LNCAP (cell line): ENCODE data around the gene OR10G6.

Experiments
- TF ChIP-seq, protein P1 (sequence below): fragments of 450-650 bp; IDR thresholded peaks from 2 replicates; pipeline ENCODE4 v1.5.1; 2017; ENCODE audit warnings: mild to moderate bottlenecking

OR10G6 gene, protein sequence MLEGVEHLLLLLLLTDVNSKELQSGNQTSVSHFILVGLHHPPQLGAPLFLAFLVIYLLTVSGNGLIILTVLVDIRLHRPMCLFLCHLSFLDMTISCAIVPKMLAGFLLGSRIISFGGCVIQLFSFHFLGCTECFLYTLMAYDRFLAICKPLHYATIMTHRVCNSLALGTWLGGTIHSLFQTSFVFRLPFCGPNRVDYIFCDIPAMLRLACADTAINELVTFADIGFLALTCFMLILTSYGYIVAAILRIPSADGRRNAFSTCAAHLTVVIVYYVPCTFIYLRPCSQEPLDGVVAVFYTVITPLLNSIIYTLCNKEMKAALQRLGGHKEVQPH

DNA sequence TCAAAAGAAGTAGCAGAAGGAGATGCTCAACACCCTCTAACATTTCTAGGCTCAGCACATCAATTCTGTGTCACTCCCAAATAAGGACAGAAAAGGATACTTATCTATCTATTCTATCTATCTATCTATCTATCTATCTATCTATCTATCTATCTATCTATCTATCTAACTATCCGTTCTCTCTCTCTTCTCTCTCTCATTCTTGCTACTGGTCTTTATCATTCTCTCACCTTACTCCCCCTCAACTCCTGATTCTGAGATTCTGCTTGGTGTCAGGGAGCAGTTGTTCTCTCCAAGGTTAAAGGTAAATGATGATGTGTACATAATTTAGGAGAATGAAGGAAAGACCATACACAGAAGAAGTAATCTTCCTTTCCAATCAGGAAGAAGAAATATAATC, at the start of gene OR10G6:
TSS of gene OR10G6 (minus strand) at position 43 of the 400 bp plus-strand sequence. CDS start at position 43, 0 bp downstream.
- TF ChIP-seq, protein P1, sequence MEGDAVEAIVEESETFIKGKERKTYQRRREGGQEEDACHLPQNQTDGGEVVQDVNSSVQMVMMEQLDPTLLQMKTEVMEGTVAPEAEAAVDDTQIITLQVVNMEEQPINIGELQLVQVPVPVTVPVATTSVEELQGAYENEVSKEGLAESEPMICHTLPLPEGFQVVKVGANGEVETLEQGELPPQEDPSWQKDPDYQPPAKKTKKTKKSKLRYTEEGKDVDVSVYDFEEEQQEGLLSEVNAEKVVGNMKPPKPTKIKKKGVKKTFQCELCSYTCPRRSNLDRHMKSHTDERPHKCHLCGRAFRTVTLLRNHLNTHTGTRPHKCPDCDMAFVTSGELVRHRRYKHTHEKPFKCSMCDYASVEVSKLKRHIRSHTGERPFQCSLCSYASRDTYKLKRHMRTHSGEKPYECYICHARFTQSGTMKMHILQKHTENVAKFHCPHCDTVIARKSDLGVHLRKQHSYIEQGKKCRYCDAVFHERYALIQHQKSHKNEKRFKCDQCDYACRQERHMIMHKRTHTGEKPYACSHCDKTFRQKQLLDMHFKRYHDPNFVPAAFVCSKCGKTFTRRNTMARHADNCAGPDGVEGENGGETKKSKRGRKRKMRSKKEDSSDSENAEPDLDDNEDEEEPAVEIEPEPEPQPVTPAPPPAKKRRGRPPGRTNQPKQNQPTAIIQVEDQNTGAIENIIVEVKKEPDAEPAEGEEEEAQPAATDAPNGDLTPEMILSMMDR: no peak

DNA sequence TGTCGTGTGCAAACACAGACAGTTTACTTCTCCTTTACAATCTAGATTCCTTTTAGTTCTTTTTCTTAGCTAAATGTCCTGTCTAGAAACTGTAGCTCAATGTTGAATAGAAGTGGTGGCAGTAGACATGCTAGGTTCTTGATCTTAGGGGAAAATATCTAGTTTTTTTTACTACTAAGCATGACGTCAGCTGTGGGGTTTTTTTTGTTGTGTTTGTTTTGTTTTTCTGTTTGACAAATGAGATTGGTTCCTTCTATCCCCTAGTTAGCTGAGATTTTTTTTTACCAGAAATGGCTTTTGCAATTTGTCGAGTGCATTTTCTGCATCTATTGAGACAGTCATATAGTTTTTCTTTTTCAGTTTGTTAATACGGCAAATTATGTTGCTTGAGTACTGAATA, 48.5 kb upstream of the OR10G6 start:
- TF ChIP-seq, protein P1: no peak

DNA sequence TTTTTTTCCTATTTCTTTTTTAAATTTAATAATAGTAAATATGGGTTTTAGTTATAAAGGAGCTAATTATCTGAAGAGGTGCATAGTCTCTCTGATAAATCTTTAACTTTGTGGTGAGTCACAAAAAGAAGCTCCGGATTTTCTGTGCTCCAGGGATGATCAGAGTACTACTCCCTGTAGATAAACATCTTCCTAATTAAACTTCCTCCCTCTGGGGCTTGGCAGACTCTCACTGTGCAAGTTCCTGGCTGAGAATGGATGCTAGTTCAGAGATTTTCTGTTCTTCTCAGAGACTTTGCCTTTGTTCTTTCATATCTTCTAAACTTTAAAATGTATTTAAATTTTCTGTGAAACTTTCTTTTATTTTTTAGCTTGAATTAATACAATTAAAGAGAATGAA, 46.3 kb upstream of the OR10G6 start, which contains the start of gene OR10G7:
TSS of gene OR10G7 (minus strand) at position 72 of the 400 bp plus-strand sequence. CDS start 2,324 bp downstream, outside the sequence.
- TF ChIP-seq, protein P1: no peak

DNA sequence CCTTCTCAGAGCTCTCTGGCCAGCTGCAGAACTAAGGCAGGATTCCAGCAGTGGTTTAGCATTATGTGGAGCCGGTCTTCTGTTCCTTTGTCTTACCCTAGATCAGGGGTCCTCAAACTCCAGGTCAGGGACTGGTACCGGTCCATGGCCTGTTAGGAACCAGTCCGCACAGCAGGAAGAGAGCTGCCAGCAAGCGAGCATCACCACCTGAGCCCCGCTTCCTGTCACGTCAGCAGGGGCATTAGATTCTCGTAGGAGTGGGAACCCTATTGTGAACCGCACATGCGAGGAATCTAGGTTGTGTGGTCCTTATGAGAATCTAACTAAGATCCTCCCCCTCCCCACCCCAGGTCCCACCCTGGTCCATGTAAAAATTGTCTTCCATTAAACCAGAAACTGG, 44.6 kb upstream of the OR10G6 start:
- TF ChIP-seq, protein P1: no peak

DNA sequence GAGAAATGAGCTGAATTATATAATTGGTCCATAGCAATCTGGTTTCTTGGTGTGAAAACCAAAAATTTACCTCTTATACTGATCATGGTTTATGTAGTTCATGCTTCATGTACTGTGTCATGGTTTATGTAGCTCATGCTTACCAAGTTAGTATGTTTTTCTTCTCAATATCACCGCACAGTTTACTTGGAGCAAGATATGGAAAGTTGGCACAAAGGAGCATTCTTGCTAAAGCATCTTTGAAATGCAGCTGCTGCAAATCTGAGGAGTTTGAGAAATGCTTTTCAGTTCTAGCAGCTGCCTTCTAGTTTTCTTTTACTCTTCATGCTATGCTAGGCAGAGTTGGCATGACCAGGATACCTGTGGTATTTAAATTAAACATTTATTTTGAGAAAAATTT, 41.7 kb upstream of the OR10G6 start:
- TF ChIP-seq, protein P1: no peak

DNA sequence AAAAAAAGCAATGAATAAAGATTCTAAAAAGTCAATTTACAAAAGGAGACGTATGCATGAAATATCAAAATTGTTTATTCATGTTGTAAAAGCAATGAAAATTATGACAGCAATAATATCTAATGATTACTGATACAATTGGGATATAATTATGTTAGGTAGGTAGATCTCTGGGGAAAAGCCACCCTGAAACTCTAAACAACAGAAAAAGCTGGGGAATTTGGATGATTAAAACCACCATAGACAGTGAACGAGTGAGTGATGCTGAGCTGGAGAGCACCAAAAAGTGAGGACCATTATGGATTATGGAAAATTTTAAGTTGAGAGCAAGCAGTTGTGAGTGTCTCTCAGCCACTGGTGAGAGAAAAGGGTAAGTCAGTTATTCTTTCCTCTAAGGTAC, 31.5 kb upstream of the OR10G6 start, which contains the start of gene OR10G8:
TSS of gene OR10G8 (plus strand) at position 301 of the 400 bp plus-strand sequence. CDS start 2,825 bp downstream, outside the sequence.
- TF ChIP-seq, protein P1: no peak

DNA sequence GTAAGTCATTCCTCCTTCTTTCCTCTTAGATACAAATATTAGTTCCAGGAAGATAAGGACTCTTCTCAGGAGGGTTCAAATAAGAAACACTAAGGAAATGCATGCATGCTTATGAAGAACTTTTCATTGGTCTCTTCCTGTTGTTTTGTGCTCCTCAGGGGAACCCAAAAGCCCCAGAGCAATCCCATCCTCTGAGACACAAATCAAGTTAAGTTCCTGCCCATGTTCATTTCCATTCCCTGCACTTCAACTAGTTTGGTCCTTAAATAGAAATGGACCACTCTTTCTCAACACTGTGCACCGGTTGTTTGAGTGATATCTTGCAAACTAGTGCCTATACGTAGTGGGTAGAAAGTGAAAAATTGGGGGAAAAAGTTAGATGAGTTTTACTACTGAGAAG, 17.7 kb upstream of the OR10G6 start, which contains the start of gene OR10G4:
TSS of gene OR10G4 (plus strand) at position 301 of the 400 bp plus-strand sequence. CDS start 2,578 bp downstream, outside the sequence.
- TF ChIP-seq, protein P1: no peak
